Panc1 (cell line): ENCODE measurements around the gene BRSK1. TPM values are rescaled to one million over a fixed set of nuclear protein-coding genes. Genes with fewer than 3 reads are reported as not detected.

Experiments
- ATAC-seq: fragments of 200-7000 bp; cut with Tn5 transposase; 2 replicates; pipeline ENCODE4 v1.9.1; 2020; ENCODE audit warnings: mild to moderate bottlenecking, moderate library complexity
- BruUV-seq: library from RNA; stranded (reverse); fragments of 400-500 nt; replicated peaks from 2 replicates; lab custom pipeline; 2021; lab: Mats Ljungman, UMichigan
- CTCF ChIA-PET: fragments of 300-600 bp; sonication (Branson Sonifier 250); formaldehyde crosslinking; loops from one replicate; lab custom pipeline; 2022; ENCODE audit warnings: antibody characterized with exemption; lab: Charles Lee
- POLR2A ChIA-PET: fragments of 300-600 bp; sonication (Branson Sonifier 250); formaldehyde crosslinking; loops from one replicate; lab custom pipeline; 2022; ENCODE audit warnings: antibody characterized with exemption; lab: Charles Lee
- DNase-seq: peaks from one replicate; pipeline ENCODE4 v3.0.0-alpha.2; 2010; ENCODE audit warnings: low read depth, low spot score
- H3K27ac ChIP-seq: 2 replicates; pipeline ENCODE4 v1.5.1; 2011; ENCODE audit warnings: mild to moderate bottlenecking, low read length, inconsistent platforms
- H3K27me3 ChIP-seq: fragments of 200-500 bp; sonication (Bioruptor generic); 2 replicates; pipeline ENCODE4 v1.6.0; 2014; ENCODE audit warnings: low read length, inconsistent platforms; ENCODE audit not compliant: control insufficient read depth, insufficient read depth
- H3K36me3 ChIP-seq: fragments of 200-500 bp; sonication (Bioruptor generic); 2 replicates; pipeline ENCODE4 v1.5.1; 2014; ENCODE audit warnings: inconsistent platforms, mild to moderate bottlenecking, low read length, moderate library complexity; ENCODE audit not compliant: control insufficient read depth, insufficient read depth
- H3K4me1 ChIP-seq: 2 replicates; pipeline ENCODE4 v1.5.1; 2011; ENCODE audit warnings: inconsistent platforms, mild to moderate bottlenecking, low read length, moderate library complexity; ENCODE audit not compliant: control insufficient read depth, insufficient read depth
- H3K4me3 ChIP-seq, 2 experiments: 2 replicates each; pipeline ENCODE4 v1.5.1; 2011 to 2012; ENCODE audit warnings: low read depth in 2 of 2, low read length in 2 of 2, mild to moderate bottlenecking in 2 of 2, inconsistent platforms in 1 of 2, moderate library complexity in 1 of 2
- H3K9me3 ChIP-seq: fragments of 200-500 bp; sonication (Bioruptor generic); 2 replicates; pipeline ENCODE4 v1.5.1; 2014; ENCODE audit warnings: low read depth, mild to moderate bottlenecking, inconsistent platforms, low read length, moderate library complexity; ENCODE audit not compliant: control insufficient read depth, insufficient read depth
- POLR2AphosphoS5 ChIP-seq: IDR thresholded peaks from 2 replicates; pipeline ENCODE4 v1.6.1; 2012; ENCODE audit warnings: mild to moderate bottlenecking, low read depth, low read length, moderate library complexity
- SIN3A ChIP-seq: IDR thresholded peaks from 2 replicates; pipeline ENCODE4 v1.6.1; 2012; ENCODE audit warnings: low read depth, mild to moderate bottlenecking, low read length, moderate library complexity, borderline replicate concordance; ENCODE audit not compliant: insufficient read depth
- TCF7L2 ChIP-seq: IDR thresholded peaks from 2 replicates; pipeline ENCODE4 v1.6.1; 2011; ENCODE audit warnings: mild to moderate bottlenecking, low read depth, low read length, inconsistent platforms
- in situ Hi-C: cut with HindIII; loops from 2 replicates; pipeline ENCODE4 v1.10.0; 2016; ENCODE audit warnings: low sequenced_read_pairs, low pct_unique_long_range_greater_than_20kb
- intact Hi-C: fragments of 100-400 bp; cut with micrococcal nuclease; formaldehyde crosslinking; loops from one replicate; pipeline ENCODE4 v1.10.0; 2022; ENCODE audit not compliant: unreplicated experiment
- total RNA-seq: library from RNA; stranded (reverse); gene quantifications from one replicate; pipeline ENCODE4 v1.2.1, GENCODE V29; 2021; ENCODE audit not compliant: unreplicated experiment
- TF ChIP-seq, protein P1 (sequence below), 2 experiments: IDR thresholded peaks; 2 replicates each; pipeline ENCODE4 v1.6.1; 2011 to 2012; ENCODE audit warnings: low read depth in 2 of 2, control low read depth in 1 of 2, low read length in 1 of 2, mild to moderate bottlenecking in 1 of 2, moderate library complexity in 1 of 2; ENCODE audit not compliant: insufficient read depth in 1 of 2
- TF ChIP-seq, protein P2 (sequence below): fragments of 450-650 bp; IDR thresholded peaks from 2 replicates; pipeline ENCODE4 v1.5.1; 2017; ENCODE audit warnings: mild to moderate bottlenecking

BRSK1 gene
- total RNA-seq, 1 experiment from 2014 or later: 7.9 TPM

DNA sequence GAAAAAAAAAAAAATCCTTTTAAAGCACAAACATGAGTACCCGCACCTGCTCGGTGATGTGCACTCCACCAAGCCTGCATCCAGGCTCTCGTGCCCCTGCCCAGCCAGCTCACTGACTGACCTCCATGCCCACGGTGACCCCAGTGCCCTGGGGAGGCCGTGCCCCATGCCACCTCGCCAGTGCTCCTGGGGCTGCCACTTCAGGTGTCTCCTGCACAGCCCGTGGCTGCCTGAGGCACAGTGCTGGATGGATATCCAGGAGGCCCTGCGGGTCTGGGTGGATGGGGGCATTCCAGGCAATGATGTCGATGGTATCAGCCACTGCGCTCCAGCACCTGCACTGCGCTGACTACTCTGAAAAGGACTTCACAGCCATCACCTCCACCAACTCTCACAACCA, 34.0 kb upstream of the BRSK1 start:
- H3K36me3 ChIP-seq: peaks cover 3% of the 10 kb centered on the region; the same call in 1 of the 2 replicates
- ATAC-seq (no peak), DNase-seq (no peak)
- TF ChIP-seq SIN3A: no peak
- no peak overlapping the region for H3K27ac ChIP-seq
- in situ Hi-C loops: no loop called here
- H3K27me3 ChIP-seq: no peaks in the 10 kb centered on the region
- H3K4me3 ChIP-seq: no peak overlapping the region
- intact Hi-C loops: no loop called here
- ChIA-PET POLR2A (no interaction called here), CTCF (no interaction called here)
- peaks cover 29% of the 10 kb centered on the region for H3K4me1 ChIP-seq
- no peaks in the 10 kb centered on the region for H3K9me3 ChIP-seq
- no TSS peak for BruUV-seq

DNA sequence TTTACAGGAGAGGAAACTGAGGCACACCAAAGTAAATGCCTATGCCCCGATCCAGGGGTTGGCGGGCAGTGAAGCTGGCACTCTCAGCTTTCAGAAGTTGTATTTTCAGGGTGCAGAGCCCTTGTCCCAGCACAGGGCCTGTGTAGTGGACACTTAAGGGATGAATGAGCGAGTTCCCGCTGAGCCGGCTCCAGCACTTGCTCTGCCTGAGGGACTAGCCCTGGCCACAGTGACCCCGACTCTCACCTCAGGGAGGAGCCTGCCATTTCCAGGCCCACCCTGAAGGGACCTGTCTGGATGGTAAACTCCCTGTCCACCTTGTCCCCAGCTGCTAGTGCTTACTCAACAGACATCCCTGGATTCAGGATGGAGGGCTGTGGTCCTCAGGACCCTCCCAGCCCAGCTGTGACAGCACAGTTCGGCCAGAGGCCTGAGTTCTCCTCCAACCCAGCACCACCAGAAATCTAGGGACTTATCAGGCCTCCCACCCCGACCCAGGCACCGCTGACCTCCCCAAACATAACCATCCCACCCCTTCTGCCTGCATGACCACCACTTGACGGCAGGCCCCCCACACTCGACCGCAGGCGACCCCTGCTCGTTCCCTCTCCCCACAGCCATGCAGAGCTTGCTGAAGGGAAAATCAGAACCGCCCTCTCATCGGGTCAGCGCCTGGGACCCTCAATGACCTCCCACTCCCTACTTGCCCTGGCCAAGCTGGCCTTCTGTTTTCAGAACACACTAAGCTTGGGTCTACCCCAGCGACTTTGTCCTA, 33.3 kb upstream of the BRSK1 start:
- no peak for DNase-seq
- H3K27me3 ChIP-seq: no peaks in the 10 kb centered on the region
- ATAC-seq: no peak
- TF ChIP-seq TCF7L2: no peak
- TF ChIP-seq POLR2AphosphoS5: no peak
- TF ChIP-seq, protein P1, sequence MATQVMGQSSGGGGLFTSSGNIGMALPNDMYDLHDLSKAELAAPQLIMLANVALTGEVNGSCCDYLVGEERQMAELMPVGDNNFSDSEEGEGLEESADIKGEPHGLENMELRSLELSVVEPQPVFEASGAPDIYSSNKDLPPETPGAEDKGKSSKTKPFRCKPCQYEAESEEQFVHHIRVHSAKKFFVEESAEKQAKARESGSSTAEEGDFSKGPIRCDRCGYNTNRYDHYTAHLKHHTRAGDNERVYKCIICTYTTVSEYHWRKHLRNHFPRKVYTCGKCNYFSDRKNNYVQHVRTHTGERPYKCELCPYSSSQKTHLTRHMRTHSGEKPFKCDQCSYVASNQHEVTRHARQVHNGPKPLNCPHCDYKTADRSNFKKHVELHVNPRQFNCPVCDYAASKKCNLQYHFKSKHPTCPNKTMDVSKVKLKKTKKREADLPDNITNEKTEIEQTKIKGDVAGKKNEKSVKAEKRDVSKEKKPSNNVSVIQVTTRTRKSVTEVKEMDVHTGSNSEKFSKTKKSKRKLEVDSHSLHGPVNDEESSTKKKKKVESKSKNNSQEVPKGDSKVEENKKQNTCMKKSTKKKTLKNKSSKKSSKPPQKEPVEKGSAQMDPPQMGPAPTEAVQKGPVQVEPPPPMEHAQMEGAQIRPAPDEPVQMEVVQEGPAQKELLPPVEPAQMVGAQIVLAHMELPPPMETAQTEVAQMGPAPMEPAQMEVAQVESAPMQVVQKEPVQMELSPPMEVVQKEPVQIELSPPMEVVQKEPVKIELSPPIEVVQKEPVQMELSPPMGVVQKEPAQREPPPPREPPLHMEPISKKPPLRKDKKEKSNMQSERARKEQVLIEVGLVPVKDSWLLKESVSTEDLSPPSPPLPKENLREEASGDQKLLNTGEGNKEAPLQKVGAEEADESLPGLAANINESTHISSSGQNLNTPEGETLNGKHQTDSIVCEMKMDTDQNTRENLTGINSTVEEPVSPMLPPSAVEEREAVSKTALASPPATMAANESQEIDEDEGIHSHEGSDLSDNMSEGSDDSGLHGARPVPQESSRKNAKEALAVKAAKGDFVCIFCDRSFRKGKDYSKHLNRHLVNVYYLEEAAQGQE (IDR thresholded peaks at IDR 0.05; ENCODE audit: insufficient read depth in 1 of 2, low read depth in 2 of 2, low read length in 1 of 2): no peak
- TF ChIP-seq, protein P2, sequence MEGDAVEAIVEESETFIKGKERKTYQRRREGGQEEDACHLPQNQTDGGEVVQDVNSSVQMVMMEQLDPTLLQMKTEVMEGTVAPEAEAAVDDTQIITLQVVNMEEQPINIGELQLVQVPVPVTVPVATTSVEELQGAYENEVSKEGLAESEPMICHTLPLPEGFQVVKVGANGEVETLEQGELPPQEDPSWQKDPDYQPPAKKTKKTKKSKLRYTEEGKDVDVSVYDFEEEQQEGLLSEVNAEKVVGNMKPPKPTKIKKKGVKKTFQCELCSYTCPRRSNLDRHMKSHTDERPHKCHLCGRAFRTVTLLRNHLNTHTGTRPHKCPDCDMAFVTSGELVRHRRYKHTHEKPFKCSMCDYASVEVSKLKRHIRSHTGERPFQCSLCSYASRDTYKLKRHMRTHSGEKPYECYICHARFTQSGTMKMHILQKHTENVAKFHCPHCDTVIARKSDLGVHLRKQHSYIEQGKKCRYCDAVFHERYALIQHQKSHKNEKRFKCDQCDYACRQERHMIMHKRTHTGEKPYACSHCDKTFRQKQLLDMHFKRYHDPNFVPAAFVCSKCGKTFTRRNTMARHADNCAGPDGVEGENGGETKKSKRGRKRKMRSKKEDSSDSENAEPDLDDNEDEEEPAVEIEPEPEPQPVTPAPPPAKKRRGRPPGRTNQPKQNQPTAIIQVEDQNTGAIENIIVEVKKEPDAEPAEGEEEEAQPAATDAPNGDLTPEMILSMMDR: no peak
- TF ChIP-seq SIN3A: no peak
- no peak overlapping the region for H3K27ac ChIP-seq
- POLR2A ChIA-PET: no interaction called here
- in situ Hi-C loops: no loop called here
- CTCF ChIA-PET: no interaction called here
- H3K4me3 ChIP-seq: no peak overlapping the region
- peaks cover 35% of the 10 kb centered on the region for H3K4me1 ChIP-seq
- intact Hi-C loops: no loop called here
- H3K36me3 ChIP-seq: peaks cover 3% of the 10 kb centered on the region; the same call in 1 of the 2 replicates
- no peaks in the 10 kb centered on the region for H3K9me3 ChIP-seq
- BruUV-seq: no TSS peak
